IPS-NIHi11 (cell line): ENCODE results near the gene MTSS2.
A peak's percentile ranks its signal among the peaks of the same experiment; 100 is the strongest.

Source experiments
- DNase-seq: peaks from one replicate; pipeline ENCODE4 v3.0.0; 2012; ENCODE audit warnings: mixed read lengths, low spot score

The MTSS2 gene

DNA sequence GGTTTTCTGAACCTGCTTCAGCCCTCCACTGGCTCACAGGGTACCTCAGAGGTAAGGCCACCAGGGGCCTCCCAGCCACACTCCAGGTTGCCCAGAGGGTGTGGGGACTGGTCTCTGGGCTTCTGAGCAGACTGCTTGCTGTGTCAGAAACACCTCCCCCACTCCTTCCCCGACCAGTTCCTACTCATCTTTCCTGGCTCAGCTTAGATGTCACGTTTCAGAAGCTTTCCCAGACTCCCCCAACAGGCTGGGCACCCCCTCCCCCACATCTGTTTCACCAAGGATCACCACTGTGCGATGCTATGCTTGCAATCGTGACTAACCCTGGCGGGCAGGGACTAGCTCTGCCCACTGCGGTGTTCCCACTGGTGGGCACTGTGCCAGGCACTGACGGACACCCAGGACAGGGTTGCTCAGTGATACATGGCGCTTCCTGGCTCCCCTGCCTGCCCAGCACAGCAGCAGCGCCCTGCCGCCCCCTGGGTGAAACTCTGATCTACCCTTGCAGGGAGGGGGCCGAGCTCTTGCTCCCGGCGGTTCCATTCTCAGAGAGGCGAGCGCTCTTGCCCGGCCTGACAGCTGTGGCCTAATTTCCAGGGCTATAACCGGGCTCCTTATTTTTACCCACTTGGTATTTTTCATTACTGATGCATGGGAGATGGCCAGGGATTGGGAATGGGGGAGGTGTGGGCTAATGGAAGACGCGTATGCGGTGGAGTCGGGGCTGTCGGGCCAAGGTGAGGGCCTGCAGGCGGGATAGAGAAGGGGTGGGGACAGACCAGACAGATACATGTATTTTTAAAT, 29.4 kb upstream of the MTSS2 start:
- peak; percentile 61 for DNase-seq

GRCh38 chr16:70714581-70715054, 28.8 kb upstream of the MTSS2 start:
- no peak for DNase-seq

GRCh38 chr16:70713824-70714223, 28.0 kb upstream of the MTSS2 start:
- DNase-seq = no peak

- DNase-seq = no peak
Observed at GRCh38 chr16:70713342-70713741, 27.5 kb upstream of the MTSS2 start.

DNA sequence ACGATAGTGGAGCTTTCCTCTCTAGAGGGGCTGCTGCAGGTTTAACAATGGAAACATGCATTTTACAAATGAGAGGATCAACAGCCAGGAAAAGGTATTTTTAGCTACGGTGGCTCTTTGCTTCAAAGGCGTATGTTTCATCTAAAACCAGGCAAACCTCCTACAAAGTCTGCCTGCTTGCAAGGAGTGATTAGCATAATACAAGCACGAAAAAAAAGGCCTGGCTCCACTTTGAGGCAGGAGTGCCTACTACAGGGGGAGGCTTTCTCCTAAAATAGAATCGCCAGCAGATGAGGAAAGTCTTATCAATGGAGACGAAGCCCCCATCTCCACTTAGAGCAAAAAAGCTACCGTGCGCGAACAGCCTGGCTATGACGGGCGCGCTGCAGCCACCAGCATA, 27.1 kb upstream of the MTSS2 start:
- DNase-seq = no peak

DNA sequence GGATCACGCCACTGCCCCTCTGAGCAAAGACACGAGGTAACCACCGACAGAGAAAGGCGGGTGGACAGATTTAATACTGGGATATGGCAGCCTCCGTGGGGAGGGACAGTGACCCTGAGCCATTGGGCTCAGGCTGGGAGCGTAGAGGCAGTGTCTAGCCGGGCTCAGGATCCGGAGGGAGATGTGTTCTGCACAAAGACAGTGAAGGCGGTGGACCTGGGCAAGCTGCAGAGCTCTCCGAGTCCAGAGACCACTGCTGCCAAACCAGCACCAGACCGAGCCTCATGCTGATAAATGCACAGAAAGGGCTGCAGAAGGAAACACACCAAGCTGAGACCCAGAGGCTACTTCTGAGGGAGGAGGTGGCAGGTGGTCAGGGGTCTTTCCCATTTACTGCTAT, 26.5 kb upstream of the MTSS2 start:
- no peak for DNase-seq

DNA sequence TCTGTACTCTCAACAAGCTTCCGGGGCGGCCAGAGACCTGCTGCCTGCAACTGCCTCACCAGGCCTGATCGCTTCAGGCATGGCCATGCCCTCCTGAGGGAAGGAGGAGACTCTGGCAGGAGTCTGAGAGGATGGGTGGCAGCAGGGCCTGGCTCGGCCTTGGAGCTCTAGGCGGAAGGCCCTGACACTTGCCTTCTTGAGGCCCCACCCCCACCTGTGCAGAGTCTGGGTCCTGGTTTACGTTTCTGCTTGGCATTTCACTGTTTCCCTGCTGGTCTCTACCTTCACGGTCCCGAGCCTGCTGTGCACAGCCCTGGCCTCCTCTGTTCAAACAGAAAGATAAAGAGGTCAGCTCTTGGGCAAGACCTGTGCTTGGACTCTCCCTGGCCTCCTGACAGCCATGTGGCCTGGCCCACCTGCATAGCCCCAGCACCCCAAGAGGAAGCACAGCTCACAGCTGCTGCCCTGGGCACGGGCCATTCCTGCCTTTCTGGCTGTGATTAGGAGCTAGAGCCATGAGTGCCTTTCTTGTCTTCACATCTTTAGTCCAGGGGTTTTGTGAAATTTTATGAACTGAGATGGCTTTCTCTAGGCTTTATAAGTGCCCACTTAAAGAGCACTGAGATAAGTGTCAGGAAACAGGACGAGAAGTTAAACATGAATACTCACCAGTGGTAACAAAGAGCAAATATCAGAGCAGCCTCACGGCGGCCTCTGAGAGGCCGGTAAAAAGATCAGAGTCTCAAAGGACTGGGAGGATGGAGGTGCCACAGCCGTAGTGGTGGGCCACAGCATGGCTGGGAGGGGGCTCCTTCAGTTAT, 25.6 kb upstream of the MTSS2 start:
- no peak for DNase-seq

- DNase-seq = no peak
Observed at GRCh38 chr16:70710422-70711210, 24.8 kb upstream of the MTSS2 start.

- DNase-seq = no peak
Observed at GRCh38 chr16:70709942-70710341, 24.1 kb upstream of the MTSS2 start.

DNA sequence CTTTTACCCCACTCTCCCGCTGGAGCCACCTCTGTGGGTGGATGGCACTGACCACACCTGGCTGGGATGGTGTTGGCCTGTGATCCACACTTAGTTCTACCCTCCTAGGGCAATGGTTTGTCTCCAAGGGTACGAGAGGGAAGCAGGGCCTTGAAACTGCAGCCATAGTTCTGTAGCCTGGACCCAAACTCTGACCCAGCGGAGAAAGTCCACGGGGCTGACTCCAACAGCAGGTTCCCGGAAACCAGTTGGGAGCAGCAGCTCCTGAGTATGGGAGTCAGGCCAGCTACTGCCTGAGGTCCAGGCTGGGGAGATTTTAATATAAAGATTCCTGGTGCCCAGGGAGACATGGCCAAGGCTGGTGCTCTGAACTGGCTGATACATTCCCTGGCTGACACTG, 23.6 kb upstream of the MTSS2 start:
- DNase-seq = no peak

DNA sequence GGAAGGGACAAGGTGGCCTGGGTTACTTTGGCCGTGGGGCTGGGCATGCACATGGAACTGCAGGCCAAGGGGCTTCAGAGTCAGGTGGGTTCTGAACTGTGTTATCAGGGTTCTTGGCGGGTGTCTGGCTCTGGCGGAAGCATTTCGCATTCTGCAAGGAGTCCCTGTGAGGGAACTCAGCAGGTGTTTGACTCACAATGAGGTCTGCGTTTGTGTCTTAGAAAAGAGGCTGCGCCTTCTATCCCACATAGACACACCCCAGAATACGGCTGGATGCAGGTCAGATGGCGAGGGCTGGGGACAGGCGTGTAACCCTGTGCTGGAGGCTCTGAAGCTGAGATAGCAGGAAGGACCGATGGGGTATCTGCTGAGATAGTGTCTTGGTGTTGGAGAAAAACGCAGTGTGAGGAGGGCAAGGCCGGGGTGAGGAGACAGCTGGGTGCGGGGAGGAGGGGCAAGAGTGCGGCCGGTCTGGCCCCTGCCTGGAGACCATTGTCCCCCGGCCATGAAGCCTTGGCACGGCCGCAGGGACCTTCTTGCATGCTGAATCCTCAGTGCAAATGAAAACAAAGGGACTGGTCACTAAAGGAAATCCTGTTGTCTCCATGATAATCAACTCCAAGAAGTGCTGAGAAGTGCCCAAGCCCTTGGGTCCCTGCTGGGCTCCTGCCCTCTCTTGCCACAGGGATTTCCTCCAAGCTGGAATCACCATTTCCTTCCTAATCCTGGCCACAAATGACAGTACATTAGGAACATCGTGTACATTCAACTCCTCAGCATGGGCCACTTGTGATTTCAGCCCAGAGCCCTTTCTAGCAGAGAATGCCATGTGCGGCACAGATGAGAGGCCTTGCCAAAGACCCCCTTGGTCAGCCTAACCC, 22.8 kb upstream of the MTSS2 start:
- no peak for DNase-seq

- no peak for DNase-seq
Observed at GRCh38 chr16:70706948-70707465, 21.2 kb upstream of the MTSS2 start.

GRCh38 chr16:70705056-70705455, 19.2 kb upstream of the MTSS2 start:
- DNase-seq = no peak

GRCh38 chr16:70704586-70704985, 18.7 kb upstream of the MTSS2 start:
- no peak for DNase-seq

- DNase-seq = no peak
Observed at GRCh38 chr16:70703835-70704381, 18.1 kb upstream of the MTSS2 start.

DNA sequence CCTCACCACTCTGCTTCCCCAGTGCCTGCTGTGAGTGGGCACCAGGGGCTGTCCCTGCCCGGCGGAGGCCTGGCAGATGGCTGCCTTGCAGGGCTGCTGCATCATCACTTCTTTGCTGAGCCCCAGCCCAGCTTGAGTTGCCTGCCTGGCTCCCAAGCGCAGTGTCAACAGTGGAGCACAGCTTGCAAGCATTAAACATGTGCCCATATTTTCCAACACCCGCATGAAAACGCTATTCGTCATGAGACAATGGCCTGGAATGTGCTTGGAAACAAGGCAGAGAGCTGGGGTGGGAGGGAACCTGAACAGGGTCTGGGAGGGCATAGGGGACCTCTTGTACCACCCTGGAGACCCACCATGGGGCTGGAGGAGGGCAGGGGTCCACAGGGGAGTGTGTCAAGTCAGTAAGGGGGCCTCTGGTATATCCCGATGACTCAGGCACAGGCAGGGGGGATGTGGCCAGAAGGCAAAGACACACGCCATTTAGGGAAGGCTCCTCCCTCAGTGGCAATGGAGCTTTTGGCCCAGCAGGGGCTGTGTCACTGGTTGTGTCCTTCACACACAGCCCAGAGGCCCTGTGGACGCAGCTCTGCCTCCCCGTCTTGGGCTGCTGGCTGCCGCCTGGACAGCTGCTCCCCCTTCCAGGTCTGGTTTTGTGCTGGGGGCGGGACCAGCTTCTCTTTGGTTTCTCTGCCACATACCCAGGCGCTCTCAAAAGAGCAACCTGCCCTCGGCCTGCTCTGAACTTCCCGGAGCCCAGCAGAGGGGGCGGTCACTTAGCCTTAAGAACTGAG, 17.4 kb upstream of the MTSS2 start:
- peak; percentile 68 for DNase-seq

- no peak for DNase-seq
Observed at GRCh38 chr16:70702624-70703023, 16.8 kb upstream of the MTSS2 start.

DNA sequence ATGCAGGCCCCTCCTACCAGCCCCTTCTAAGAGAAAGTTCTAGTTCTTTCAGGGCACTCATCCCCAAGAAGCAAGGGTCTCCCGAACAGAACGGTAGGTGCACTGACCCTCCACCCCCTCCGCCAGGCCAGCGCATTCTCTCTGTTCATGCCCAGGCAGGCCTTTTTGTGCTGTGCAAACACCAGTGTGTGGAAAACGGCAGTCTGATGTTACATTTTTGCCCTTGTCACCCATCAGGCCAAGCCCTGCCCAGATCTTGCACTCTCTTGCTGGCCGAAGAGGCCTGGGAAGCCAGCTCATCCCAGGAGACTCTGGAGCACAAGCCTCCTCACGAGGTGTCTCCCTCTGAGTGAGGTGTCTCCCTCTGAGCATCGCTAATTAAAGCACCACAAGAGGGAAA, 16.1 kb upstream of the MTSS2 start:
- DNase-seq = no peak

DNA sequence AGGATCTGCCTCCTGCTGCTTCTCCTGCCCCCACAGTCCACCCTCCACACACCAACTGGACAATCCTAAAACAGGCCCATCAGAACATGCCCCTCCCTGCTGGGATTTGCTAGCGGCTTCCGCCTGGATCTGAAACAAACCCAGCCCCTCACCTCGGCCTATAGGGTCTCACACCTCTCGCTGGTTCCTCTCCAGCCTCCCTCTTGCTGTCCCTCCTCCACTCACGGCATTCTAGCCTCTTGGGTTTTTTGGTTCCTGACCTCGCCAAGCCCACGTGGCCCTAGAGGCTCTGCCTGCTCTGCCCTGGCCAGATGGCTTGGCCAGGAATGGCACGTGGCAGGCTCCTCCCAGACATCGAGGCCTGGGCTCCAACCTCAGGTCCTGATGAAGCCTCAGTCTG, 15.7 kb upstream of the MTSS2 start:
- DNase-seq = no peak

DNA sequence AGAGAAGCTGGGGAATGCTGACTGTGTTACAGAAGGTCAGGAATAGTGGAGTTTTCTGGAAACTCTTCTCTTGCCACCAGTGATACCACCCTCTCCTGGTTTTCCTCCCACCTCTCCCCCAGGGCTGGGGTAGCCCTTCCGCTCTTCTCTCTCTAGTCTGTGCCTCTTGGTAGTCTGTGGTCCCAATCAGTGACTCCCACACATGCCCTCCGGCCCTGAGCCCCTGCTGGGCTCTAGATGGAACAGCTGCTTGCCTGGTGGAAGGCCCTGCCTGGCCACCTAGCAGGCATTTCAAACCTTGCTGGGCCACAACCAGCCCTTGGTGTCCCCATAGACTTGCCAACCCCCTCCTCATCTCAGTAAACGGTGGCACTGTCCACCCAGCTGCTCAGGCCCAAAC, 15.2 kb upstream of the MTSS2 start:
- DNase-seq = no peak
